HL-60 (cell line): ENCODE data around the gene ZNF862.

Experiments
- DNase-seq, 2 experiments: peaks; one replicate each; pipeline ENCODE4 v3.0.0-alpha.2; 2010 to 2020; ENCODE audit warnings: low read depth in 1 of 2, low spot score in 1 of 2
- H3K27ac ChIP-seq: fragments of 250-450 bp; sonication (Bioruptor Pico); replicated peaks from 2 replicates; pipeline ENCODE4 v1.5.1; 2020; ENCODE audit warnings: mild to moderate bottlenecking, moderate library complexity
- H3K27me3 ChIP-seq: fragments of 250-450 bp; sonication (Bioruptor Pico); 2 replicates; pipeline ENCODE4 v1.5.1; 2021; ENCODE audit warnings: mild to moderate bottlenecking, moderate library complexity; ENCODE audit not compliant: insufficient read depth, poor library complexity, severe bottlenecking
- H3K4me3 ChIP-seq: replicated peaks from 2 replicates; pipeline ENCODE4 v1.5.1; 2011; ENCODE audit warnings: mild to moderate bottlenecking, control low read depth, low read length; ENCODE audit not compliant: insufficient read depth
- GABPA ChIP-seq: IDR thresholded peaks from 2 replicates; pipeline ENCODE4 v1.6.1; 2012; ENCODE audit warnings: low read depth
- POLR2AphosphoS5 ChIP-seq: IDR thresholded peaks from 2 replicates; pipeline ENCODE4 v1.6.1; 2012; ENCODE audit warnings: low read depth
- SPI1 ChIP-seq: IDR thresholded peaks from 2 replicates; pipeline ENCODE4 v1.6.1; 2012; ENCODE audit warnings: low read depth, mild to moderate bottlenecking, borderline replicate concordance
- TF ChIP-seq, protein P1 (sequence below): IDR thresholded peaks from 2 replicates; pipeline ENCODE4 v1.6.1; 2012; ENCODE audit warnings: low read depth; ENCODE audit not compliant: insufficient replicate concordance
- TF ChIP-seq, protein P2 (sequence below): IDR thresholded peaks from one replicate; pipeline ENCODE4 v1.5.1; 2011; ENCODE audit warnings: low read length, control low read depth, inconsistent platforms; ENCODE audit not compliant: insufficient read depth

The ZNF862 gene

DNA sequence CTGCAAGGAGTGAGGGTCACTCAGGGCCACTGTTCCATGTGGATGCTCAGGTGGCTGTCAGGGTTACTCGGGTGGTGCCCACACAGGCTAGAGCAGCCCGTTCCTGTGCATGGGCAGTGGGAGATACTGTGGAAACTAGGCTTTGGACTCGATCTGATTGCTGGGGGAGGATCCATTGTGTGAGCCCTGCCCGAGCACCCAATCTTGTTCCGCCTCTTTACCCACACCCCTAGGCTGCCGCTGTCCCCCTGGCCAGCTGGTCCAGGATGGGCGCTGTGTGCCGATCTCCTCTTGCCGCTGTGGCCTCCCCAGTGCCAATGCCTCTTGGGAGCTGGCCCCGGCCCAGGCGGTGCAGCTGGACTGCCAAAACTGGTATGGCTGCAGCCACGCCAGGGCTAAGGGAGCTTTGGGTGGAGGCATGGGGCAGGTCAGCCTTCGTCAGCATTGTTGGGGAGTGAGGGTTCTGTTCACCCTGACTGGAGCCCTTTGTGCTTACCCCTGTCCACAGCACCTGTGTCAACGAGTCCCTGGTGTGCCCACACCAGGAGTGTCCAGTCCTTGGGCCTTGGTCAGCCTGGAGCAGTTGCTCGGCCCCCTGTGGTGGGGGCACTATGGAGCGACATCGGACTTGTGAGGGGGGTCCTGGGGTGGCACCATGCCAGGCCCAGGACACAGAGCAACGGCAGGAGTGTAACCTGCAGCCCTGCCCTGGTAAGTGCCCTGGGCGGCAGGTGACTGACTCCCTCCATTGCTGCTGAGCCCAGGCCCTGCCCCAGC, 12.4 kb upstream of the ZNF862 start:
- Histone ChIP-seq H3K27ac (no peak overlapping the region), H3K27me3 (no peaks in the 10 kb centered on the region), H3K4me3 (no peak overlapping the region)
- DNase-seq = no peak
- no peak for TF ChIP-seq GABPA
- TF ChIP-seq POLR2AphosphoS5 = no peak
- TF ChIP-seq SPI1 = no peak
- TF ChIP-seq, protein P1, sequence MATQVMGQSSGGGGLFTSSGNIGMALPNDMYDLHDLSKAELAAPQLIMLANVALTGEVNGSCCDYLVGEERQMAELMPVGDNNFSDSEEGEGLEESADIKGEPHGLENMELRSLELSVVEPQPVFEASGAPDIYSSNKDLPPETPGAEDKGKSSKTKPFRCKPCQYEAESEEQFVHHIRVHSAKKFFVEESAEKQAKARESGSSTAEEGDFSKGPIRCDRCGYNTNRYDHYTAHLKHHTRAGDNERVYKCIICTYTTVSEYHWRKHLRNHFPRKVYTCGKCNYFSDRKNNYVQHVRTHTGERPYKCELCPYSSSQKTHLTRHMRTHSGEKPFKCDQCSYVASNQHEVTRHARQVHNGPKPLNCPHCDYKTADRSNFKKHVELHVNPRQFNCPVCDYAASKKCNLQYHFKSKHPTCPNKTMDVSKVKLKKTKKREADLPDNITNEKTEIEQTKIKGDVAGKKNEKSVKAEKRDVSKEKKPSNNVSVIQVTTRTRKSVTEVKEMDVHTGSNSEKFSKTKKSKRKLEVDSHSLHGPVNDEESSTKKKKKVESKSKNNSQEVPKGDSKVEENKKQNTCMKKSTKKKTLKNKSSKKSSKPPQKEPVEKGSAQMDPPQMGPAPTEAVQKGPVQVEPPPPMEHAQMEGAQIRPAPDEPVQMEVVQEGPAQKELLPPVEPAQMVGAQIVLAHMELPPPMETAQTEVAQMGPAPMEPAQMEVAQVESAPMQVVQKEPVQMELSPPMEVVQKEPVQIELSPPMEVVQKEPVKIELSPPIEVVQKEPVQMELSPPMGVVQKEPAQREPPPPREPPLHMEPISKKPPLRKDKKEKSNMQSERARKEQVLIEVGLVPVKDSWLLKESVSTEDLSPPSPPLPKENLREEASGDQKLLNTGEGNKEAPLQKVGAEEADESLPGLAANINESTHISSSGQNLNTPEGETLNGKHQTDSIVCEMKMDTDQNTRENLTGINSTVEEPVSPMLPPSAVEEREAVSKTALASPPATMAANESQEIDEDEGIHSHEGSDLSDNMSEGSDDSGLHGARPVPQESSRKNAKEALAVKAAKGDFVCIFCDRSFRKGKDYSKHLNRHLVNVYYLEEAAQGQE = no peak
- TF ChIP-seq, protein P2, sequence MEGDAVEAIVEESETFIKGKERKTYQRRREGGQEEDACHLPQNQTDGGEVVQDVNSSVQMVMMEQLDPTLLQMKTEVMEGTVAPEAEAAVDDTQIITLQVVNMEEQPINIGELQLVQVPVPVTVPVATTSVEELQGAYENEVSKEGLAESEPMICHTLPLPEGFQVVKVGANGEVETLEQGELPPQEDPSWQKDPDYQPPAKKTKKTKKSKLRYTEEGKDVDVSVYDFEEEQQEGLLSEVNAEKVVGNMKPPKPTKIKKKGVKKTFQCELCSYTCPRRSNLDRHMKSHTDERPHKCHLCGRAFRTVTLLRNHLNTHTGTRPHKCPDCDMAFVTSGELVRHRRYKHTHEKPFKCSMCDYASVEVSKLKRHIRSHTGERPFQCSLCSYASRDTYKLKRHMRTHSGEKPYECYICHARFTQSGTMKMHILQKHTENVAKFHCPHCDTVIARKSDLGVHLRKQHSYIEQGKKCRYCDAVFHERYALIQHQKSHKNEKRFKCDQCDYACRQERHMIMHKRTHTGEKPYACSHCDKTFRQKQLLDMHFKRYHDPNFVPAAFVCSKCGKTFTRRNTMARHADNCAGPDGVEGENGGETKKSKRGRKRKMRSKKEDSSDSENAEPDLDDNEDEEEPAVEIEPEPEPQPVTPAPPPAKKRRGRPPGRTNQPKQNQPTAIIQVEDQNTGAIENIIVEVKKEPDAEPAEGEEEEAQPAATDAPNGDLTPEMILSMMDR = no peak

DNA sequence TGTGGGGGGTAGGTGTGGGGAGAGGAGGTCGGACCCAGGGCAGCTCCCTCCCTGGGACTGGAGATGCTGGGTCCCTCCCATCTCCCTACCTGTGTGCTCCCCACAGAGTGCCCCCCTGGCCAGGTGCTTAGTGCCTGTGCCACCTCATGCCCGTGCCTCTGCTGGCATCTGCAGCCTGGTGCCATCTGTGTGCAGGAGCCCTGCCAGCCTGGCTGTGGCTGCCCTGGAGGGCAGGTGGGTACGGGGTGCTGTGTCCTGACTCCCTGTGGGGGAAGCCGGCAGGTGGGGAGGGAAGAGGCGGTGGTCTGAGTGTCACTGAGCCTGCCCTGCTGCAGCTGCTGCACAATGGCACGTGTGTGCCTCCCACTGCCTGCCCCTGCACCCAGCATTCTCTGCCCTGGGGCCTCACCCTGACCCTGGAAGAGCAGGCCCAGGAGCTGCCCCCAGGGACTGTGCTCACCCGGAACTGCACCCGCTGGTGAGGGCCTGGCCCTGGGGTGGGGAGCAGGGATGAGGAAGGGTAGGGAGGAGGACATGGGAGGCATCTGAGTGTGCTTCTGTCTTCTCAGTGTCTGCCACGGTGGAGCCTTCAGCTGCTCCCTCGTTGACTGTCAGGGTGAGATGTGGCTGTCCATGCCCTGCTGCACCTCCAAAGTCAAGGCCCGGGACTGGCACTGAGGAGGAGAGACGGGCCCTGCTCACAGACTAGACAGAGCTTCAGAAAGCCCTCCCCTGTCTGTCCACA, 11.7 kb upstream of the ZNF862 start:
- Histone ChIP-seq H3K27me3 (no peaks in the 10 kb centered on the region), H3K27ac (no peak overlapping the region), H3K4me3 (no peak overlapping the region)
- TF ChIP-seq POLR2AphosphoS5 (no peak), GABPA (no peak), SPI1 (no peak)
- TF ChIP-seq, protein P1 = no peak
- TF ChIP-seq, protein P2 = no peak
- no peak for DNase-seq

DNA sequence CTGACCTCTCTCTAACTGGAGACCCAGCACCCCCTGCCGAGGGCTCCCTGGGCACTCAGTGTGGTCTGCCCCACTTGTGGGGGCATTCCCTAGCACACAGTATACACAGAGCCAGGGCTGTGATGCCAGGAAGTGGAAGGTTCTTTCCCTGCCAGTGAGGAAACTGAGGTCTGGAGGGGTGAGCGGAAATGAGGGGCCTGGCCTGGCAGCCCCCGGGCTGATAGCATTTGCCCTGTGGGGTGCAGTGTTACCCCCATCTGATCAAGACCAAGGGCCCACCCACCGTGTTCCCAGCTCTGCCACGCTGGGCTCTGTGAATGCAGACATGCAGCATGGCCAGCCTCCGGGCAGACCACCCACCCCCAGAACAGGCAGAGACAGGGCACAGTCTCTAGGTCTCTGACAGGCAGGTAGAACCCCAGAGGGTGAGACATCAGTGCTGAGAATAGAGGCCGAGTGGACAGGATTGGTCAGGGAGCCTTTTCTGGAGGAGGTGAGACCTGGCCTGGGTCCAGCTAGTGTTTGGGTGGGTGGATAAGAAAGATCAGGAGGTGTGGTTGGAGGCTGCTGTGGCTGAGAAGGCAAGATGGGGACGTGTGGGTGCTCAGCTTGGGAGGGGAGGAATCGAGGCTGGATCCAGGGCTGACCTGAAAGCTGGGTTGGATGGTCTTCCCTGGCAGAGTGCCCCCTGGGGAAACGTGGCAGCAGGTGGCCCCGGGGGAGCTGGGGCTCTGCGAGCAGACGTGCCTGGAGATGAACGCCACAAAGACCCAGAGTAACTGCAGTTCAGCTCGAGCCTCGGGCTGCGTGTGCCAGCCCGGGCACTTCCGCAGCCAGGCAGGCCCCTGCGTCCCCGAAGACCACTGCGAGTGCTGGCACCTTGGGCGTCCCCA, 10.8 kb upstream of the ZNF862 start:
- no peak for DNase-seq
- Histone ChIP-seq H3K4me3 (no peak overlapping the region), H3K27ac (no peak overlapping the region), H3K27me3 (no peaks in the 10 kb centered on the region)
- TF ChIP-seq, protein P2 = no peak
- TF ChIP-seq, protein P1 = no peak
- no peak for TF ChIP-seq GABPA
